DMS 273 treated with DMSO at 0.1 percent for 48 hours (cell line): ENCODE measurements around the gene TP73.

Source experiments
- DNase-seq: peaks from one replicate; lab custom pipeline; 2025; lab: John Stamatoyannopoulos, UW

TP73 gene

GRCh38 chr1:3783651-3784474, 131.5 kb downstream of the TP73 start:
- DNase-seq, result no peak

GRCh38 chr1:3785045-3785444, 132.7 kb downstream of the TP73 start:
- DNase-seq, result no peak

- no peak for DNase-seq
Observed at GRCh38 chr1:3785456-3786157, 133.3 kb downstream of the TP73 start.
